Panc1 (cell line): ENCODE measurements around the gene NTM.

ENCODE experiments used
- POLR2AphosphoS5 ChIP-seq: IDR thresholded peaks from 2 replicates; pipeline ENCODE4 v1.6.1; 2012; ENCODE audit warnings: mild to moderate bottlenecking, low read depth, low read length, moderate library complexity
- SIN3A ChIP-seq: IDR thresholded peaks from 2 replicates; pipeline ENCODE4 v1.6.1; 2012; ENCODE audit warnings: low read depth, mild to moderate bottlenecking, low read length, moderate library complexity, borderline replicate concordance; ENCODE audit not compliant: insufficient read depth
- TCF7L2 ChIP-seq: IDR thresholded peaks from 2 replicates; pipeline ENCODE4 v1.6.1; 2011; ENCODE audit warnings: mild to moderate bottlenecking, low read depth, low read length, inconsistent platforms
- TF ChIP-seq, protein P1 (sequence below): fragments of 450-650 bp; IDR thresholded peaks from 2 replicates; pipeline ENCODE4 v1.5.1; 2017; ENCODE audit warnings: mild to moderate bottlenecking
- TF ChIP-seq, protein P2 (sequence below), 2 experiments: IDR thresholded peaks; 2 replicates each; pipeline ENCODE4 v1.6.1; 2011 to 2012; ENCODE audit warnings: low read depth in 2 of 2, control low read depth in 1 of 2, low read length in 1 of 2, mild to moderate bottlenecking in 1 of 2, moderate library complexity in 1 of 2; ENCODE audit not compliant: insufficient read depth in 1 of 2

DNA sequence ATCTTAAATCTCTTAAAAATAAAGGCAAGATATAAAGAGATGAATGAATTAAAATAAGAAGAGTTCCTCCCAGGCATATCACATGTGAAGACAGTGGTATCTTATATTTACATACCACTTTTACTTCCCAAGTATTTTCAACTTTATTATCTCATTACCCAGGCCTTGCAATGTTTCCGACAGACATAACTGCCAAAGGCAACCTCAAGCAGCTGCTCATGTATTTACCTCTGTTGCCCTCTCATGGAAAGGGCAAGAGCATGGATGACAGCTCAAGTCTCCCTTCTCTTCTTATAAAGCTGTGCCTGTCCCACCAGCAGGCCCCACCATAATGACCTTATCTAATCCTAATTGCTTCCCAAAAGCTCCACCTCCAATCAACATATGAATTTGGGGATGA is 894.2 kb downstream of the NTM start:
- TF ChIP-seq, protein P1, sequence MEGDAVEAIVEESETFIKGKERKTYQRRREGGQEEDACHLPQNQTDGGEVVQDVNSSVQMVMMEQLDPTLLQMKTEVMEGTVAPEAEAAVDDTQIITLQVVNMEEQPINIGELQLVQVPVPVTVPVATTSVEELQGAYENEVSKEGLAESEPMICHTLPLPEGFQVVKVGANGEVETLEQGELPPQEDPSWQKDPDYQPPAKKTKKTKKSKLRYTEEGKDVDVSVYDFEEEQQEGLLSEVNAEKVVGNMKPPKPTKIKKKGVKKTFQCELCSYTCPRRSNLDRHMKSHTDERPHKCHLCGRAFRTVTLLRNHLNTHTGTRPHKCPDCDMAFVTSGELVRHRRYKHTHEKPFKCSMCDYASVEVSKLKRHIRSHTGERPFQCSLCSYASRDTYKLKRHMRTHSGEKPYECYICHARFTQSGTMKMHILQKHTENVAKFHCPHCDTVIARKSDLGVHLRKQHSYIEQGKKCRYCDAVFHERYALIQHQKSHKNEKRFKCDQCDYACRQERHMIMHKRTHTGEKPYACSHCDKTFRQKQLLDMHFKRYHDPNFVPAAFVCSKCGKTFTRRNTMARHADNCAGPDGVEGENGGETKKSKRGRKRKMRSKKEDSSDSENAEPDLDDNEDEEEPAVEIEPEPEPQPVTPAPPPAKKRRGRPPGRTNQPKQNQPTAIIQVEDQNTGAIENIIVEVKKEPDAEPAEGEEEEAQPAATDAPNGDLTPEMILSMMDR: no peak
- TF ChIP-seq POLR2AphosphoS5 (no peak), SIN3A (no peak), TCF7L2 (no peak)
- TF ChIP-seq, protein P2, sequence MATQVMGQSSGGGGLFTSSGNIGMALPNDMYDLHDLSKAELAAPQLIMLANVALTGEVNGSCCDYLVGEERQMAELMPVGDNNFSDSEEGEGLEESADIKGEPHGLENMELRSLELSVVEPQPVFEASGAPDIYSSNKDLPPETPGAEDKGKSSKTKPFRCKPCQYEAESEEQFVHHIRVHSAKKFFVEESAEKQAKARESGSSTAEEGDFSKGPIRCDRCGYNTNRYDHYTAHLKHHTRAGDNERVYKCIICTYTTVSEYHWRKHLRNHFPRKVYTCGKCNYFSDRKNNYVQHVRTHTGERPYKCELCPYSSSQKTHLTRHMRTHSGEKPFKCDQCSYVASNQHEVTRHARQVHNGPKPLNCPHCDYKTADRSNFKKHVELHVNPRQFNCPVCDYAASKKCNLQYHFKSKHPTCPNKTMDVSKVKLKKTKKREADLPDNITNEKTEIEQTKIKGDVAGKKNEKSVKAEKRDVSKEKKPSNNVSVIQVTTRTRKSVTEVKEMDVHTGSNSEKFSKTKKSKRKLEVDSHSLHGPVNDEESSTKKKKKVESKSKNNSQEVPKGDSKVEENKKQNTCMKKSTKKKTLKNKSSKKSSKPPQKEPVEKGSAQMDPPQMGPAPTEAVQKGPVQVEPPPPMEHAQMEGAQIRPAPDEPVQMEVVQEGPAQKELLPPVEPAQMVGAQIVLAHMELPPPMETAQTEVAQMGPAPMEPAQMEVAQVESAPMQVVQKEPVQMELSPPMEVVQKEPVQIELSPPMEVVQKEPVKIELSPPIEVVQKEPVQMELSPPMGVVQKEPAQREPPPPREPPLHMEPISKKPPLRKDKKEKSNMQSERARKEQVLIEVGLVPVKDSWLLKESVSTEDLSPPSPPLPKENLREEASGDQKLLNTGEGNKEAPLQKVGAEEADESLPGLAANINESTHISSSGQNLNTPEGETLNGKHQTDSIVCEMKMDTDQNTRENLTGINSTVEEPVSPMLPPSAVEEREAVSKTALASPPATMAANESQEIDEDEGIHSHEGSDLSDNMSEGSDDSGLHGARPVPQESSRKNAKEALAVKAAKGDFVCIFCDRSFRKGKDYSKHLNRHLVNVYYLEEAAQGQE (IDR thresholded peaks at IDR 0.05; ENCODE audit: insufficient read depth in 1 of 2, low read depth in 2 of 2, low read length in 1 of 2): no peak
